NCI-H226 (cell line): ENCODE measurements around the gene NSD1.

Source experiments
- DNase-seq: peaks from one replicate; pipeline ENCODE4 v3.0.0-alpha.2; 2015

NSD1 gene, protein sequence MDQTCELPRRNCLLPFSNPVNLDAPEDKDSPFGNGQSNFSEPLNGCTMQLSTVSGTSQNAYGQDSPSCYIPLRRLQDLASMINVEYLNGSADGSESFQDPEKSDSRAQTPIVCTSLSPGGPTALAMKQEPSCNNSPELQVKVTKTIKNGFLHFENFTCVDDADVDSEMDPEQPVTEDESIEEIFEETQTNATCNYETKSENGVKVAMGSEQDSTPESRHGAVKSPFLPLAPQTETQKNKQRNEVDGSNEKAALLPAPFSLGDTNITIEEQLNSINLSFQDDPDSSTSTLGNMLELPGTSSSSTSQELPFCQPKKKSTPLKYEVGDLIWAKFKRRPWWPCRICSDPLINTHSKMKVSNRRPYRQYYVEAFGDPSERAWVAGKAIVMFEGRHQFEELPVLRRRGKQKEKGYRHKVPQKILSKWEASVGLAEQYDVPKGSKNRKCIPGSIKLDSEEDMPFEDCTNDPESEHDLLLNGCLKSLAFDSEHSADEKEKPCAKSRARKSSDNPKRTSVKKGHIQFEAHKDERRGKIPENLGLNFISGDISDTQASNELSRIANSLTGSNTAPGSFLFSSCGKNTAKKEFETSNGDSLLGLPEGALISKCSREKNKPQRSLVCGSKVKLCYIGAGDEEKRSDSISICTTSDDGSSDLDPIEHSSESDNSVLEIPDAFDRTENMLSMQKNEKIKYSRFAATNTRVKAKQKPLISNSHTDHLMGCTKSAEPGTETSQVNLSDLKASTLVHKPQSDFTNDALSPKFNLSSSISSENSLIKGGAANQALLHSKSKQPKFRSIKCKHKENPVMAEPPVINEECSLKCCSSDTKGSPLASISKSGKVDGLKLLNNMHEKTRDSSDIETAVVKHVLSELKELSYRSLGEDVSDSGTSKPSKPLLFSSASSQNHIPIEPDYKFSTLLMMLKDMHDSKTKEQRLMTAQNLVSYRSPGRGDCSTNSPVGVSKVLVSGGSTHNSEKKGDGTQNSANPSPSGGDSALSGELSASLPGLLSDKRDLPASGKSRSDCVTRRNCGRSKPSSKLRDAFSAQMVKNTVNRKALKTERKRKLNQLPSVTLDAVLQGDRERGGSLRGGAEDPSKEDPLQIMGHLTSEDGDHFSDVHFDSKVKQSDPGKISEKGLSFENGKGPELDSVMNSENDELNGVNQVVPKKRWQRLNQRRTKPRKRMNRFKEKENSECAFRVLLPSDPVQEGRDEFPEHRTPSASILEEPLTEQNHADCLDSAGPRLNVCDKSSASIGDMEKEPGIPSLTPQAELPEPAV (N-terminal part only)

DNA sequence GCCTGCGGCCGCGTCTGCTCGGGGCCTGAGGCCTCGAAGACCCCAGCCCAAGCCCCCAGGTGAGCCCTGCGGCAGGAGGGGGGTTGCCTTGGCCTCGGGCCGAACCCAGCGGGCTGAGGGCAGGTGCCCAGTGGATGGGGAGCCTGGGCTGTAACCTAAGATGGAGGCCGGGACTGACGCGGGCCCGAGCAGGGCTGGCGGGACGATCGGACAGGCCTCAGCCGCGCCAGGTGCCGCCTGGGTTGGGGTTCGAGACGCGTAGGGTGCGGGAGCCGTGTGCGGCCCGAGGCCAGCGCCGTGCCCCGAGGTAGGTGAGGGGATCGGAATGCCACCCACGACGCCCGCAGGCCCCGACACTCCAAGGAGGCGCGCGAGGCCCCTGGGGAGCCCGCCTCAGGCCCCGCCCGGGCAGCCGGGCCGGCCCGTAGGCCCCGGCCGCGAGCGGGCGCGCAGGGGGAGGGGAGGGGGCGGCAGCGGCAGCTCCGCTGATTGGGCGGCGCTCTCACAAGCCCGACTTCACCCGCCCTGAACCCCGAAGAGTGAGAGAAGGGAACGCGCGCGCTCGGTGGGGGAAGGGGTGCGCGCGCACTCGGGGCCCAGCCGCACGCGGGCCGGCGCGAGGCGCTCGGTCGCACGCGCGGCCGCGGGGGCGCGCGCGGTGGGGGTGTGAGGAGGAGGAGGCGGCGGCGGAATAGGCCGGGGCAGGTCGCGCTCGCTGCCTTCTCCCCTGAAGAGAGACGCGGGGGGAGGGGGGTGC is at the start of gene NSD1:
Gene NSD1, plus strand, starts transcription at position 678 of the 757 bp plus-strand sequence. CDS start 1,331 bp downstream, outside the sequence.
- DNase-seq = peak; percentile 92

DNA sequence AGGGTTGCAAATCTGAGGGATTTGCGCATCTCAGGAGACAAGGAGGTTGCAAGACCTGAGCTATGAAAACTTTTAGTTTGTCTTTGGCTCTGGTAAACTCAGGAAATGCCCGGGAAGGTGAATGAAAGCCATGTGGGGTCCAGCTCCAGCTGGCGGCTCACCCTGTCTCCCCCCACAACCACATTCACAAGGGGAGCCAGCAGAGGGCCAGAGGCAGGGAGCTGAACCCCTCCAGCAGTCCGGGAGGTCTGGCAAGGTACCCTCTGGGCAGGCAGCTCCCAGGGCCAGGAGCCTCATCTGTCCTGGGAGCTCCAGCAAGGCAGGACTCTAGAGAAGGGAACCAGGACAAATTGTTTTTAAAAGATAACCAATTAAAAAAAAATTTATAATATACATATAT is 49.4 kb upstream of the NSD1 start:
- no peak for DNase-seq

DNA sequence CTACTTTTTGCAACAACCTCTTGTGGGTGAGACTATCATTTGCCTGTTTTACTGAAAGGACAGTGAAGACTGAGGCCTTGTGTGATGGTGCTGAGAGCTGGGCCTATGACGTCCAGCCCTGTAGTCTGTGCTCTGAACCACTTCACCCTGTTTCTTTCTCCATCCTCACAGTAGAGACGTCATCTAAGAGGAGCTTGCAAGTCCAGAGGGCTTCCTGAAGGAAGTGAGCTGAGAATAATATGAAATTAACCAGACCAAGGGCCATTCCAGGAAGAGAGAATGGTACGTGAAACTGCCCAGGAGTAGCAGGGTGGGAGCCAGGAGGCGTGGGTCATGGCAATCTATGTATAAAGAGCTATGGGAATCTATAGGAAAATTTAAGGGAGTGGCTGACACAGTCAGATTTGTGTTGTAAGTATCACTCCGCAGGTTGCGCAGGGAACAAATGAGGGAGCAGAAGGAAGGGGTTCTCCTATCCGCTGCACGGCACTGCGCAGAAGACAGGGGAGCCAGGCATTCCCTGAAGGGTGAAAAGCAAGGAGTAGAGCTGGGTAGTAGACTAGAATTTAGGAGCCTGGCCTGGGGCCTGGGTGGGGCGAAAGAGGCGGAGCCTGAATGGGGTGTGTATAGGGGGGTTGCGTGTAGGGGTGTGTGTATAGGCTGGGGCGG is 47.5 kb upstream of the NSD1 start:
- no peak for DNase-seq

DNA sequence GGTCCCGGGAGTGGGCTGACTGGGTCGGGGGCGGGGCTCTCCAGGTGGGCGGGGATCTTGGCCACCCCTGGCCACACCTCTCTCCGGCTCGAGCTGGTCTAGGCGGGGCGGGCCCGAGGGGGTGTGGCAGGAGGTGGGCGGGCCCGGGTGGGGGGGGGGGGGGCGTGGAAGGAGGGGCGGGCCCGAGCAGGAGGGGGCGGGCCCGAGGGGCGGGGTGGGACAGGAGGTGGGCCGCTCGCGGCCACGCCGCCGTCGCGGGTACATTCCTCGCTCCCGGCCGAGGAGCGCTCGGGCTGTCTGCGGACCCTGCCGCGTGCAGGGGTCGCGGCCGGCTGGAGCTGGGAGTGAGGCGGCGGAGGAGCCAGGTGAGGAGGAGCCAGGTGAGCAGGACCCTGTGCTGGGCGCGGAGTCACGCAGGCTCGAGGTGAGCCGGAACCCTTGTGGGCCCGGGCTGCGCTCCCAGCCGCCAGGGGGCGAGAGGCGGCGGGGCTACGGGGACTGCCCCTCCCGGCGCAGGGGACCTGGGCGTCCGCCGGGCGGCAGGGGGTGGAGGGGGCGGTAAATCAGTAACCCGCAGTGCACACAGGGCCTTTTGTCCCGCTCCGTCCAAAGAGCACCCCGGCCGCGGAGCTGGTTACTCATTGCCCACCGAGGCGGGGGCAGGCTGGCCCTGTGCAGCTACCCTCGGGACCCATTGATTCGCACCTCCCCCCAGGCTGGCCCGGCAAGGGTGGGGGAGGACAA is 46.7 kb upstream of the NSD1 start, which contains the start of gene FGFR4:
Gene FGFR4, plus strand, starts transcription at position 262 of the 744 bp plus-strand sequence. CDS start 2,688 bp downstream, outside the sequence.
- DNase-seq = peak; percentile 38

DNA sequence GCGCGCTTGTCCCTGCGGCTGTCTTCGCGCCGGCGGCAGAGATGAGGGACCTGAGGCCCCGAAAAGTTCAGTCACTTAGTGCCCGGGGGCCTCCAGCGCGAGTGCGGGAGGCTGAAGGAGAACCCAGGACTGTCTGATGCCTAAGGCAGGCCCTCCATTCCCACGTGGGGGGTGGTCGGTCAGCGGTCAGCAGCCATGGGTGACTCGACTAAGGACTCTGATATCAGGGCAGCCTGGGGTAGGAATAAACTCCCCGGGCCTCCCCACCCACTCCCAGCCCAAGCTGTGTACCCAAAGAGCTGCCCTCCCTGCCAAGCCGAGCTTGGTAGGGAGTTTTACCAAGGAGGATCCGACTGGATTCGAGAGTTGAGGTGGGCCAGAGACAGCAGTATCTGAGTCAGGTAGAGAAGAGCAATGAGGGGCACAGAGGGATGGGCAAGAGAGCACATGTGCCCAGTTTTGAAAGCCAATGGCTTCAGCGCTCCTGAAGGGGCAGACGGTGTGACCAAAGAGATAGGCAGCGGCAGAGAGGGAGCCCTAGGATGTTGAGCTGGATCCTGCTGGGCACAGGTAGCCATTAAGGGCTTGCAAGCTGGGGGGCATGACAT is 46.1 kb upstream of the NSD1 start:
- DNase-seq = no peak

DNA sequence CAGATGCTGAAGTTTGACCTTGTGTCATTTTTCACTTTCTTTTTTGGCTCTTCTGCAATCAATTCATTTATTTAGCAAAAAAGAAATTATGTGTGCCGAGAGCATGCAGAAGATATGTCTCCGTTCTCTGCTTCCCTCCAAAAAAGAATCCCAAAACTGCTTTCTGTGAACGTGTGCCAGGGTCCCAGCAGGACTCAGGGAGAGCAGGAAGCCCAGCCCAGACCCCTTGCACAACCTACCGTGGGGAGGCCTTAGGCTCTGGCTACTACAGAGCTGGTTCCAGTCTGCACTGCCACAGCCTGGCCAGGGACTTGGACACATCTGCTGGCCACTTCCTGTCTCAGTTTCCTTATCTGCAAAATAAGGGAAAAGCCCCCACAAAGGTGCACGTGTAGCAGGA is 44.4 kb upstream of the NSD1 start:
- DNase-seq = no peak

DNA sequence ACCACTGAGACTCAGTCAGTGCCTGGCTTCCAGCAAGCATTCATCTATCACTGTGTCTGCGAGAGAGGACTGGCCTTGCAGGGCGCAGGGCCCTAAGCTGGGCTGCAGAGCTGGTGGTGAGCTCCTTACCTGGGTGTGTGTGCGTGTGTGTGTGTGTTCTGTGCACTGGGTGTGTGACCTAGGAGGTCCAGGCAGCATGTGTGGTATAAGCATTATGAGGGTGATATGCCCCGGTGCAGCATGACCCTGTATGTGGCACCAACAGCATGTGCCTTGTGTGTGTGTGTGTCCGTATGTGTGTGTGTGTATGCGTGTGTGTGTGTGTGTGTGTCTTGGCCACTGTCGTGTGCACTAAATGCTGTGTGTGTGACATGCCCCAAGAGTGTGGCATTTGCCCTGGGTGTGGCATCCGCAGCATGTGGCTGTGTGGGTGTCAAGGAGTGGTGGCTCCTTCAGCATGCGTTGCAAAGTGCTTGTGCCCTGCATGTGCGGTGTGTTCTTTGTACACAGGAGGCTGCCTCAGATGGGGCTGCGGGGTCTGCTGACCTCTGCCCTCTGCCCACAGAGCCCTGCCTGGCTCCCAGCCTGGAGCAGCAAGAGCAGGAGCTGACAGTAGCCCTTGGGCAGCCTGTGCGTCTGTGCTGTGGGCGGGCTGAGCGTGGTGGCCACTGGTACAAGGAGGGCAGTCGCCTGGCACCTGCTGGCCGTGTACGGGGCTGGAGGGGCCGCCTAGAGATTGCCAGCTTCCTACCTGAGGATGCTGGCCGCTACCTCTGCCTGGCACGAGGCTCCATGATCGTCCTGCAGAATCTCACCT is 43.5 kb upstream of the NSD1 start:
- no peak for DNase-seq

DNA sequence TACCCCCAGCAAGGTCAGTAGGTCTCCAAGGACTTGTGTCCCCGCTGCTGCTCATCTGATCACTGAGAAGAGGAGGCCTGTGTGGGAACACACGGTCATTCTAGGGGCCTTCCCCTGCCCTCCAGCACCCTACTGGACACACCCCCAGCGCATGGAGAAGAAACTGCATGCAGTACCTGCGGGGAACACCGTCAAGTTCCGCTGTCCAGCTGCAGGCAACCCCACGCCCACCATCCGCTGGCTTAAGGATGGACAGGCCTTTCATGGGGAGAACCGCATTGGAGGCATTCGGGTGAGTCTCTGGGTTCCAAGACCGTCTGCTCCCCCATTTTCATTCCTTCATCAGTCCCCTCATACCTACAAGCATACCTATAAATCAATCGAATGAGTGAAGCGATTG is 42.8 kb upstream of the NSD1 start:
- DNase-seq = no peak

DNA sequence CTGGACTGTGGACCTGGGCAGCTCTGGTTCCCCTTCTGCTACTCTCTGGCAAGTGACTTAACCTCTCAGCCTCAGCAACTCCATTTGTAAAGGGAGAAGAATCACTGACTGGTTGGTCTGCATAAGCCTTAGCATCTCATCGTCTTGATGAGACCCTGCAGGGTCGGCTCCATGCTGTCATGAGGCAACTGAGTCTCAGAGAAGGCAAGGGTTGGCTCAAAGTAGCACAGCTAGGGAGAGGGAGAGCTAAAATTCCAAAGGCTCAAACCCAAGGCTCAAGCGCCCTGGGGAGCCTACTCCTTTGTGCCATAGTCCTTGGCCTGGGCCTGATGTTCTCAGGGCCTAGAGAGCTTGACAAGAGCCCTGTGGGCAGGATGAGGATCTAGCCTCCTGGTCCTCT is 42.3 kb upstream of the NSD1 start:
- DNase-seq = no peak

DNA sequence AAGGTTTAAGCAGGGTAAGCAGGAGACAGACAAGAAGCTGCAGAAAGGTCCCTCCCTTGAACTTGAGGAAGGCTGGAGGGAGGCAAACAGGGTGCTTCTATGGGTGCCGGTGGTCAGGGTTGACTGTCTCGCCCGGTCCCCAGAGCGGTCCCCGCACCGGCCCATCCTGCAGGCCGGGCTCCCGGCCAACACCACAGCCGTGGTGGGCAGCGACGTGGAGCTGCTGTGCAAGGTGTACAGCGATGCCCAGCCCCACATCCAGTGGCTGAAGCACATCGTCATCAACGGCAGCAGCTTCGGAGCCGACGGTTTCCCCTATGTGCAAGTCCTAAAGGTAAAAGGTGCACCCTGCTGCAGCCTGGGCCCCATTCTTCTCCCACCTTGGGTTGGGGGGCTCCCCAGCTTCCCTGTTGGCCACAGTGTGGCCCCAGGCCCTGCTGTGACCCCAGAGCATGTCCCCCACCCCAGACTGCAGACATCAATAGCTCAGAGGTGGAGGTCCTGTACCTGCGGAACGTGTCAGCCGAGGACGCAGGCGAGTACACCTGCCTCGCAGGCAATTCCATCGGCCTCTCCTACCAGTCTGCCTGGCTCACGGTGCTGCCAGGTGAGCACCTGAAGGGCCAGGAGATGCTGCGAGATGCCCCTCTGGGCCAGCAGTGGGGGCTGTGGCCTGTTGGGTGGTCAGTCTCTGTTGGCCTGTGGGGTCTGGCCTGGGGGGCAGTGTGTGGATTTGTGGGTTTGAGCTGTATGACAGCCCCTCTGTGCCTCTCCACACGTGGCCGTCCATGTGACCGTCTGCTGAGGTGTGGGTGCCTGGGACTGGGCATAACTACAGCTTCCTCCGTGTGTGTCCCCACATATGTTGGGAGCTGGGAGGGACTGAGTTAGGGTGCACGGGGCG is 41.1 kb upstream of the NSD1 start:
- DNase-seq = no peak

DNA sequence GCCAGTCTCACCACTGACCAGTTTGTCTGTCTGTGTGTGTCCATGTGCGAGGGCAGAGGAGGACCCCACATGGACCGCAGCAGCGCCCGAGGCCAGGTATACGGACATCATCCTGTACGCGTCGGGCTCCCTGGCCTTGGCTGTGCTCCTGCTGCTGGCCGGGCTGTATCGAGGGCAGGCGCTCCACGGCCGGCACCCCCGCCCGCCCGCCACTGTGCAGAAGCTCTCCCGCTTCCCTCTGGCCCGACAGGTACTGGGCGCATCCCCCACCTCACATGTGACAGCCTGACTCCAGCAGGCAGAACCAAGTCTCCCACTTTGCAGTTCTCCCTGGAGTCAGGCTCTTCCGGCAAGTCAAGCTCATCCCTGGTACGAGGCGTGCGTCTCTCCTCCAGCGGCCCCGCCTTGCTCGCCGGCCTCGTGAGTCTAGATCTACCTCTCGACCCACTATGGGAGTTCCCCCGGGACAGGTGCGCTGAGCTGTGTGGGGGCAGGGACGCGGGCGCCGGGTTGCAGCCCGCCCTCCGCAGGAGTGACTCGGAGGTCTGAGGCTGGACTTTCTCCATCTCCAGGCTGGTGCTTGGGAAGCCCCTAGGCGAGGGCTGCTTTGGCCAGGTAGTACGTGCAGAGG is 40.4 kb upstream of the NSD1 start:
- DNase-seq = no peak

DNA sequence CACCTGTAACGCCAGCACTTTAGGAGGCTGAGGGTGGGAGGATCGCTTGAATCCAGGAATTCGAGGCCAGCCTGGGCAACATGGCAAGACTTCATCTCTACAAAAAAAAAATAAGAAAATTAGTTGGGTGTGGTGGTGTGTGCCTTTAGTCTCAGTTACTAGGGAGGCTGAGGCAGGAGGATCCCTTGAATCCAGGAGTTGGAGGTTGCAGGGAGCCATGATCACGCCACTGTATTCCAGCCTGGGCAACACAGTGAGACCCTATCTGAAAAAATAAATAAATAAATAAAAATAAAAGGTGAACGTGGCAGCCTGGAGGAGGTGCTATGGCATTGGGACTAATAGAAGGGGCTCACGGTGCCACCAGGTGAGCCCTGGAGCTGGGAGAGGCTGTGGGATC is 39.8 kb upstream of the NSD1 start:
- DNase-seq = no peak

DNA sequence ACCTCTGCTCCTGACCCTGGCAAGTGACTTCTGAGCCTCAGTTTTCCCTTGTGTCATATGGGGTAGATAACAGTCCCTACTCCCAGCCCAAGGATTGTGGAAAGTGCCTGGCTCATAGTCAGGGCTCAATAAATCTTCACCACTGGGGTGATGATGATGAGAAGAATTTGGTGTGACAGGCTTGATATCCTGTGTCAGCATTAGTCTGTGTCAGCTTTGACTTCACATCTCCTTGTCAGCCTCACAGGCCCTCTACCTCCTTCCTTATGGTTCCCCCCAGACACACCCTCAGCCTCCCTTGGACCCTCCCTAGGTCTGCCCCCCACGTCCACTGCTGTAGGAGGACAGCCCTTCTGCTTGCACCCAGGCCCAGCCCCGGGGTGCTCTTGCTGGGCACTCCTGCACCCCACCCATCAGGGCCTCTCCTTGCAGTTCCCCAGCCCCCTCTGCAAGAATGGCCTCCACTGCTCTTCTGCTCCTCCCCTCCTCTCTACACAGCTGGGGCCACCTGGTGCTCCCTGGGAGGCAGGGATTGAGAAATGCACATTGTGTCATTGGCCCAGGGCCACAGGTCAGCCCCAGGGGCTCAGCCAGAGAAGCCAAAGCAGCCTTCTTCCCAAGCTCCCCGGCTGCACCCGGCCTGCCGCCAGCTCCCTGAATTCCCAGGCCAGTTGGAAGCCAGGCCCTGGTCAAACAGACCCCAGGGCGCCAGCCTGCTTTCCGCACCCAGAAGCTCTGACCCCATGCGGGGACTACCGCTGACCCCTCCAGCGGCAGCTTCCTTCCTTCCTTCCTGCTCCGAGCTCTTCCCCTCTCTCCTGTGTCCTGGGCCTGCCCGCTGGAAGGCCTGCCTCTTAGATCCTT is 39.1 kb upstream of the NSD1 start:
- no peak for DNase-seq

DNA sequence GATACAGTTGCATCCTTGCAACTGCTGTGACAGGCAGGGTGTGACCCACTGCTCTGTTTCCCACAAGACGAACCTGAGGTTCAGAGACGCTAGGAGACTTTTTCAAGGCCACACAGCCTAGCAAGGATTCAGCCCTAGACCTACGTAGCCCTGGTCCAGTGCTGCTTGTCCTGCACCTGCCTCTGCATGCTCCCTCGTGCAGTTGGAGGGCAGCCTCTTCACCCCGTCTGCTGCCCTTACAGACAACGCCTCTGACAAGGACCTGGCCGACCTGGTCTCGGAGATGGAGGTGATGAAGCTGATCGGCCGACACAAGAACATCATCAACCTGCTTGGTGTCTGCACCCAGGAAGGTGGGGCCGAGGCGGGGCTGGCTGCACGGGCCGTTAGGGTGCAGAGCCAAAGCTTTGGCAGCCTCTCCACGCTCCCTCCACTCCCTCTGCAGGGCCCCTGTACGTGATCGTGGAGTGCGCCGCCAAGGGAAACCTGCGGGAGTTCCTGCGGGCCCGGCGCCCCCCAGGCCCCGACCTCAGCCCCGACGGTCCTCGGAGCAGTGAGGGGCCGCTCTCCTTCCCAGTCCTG is 38.4 kb upstream of the NSD1 start:
- no peak for DNase-seq

DNA sequence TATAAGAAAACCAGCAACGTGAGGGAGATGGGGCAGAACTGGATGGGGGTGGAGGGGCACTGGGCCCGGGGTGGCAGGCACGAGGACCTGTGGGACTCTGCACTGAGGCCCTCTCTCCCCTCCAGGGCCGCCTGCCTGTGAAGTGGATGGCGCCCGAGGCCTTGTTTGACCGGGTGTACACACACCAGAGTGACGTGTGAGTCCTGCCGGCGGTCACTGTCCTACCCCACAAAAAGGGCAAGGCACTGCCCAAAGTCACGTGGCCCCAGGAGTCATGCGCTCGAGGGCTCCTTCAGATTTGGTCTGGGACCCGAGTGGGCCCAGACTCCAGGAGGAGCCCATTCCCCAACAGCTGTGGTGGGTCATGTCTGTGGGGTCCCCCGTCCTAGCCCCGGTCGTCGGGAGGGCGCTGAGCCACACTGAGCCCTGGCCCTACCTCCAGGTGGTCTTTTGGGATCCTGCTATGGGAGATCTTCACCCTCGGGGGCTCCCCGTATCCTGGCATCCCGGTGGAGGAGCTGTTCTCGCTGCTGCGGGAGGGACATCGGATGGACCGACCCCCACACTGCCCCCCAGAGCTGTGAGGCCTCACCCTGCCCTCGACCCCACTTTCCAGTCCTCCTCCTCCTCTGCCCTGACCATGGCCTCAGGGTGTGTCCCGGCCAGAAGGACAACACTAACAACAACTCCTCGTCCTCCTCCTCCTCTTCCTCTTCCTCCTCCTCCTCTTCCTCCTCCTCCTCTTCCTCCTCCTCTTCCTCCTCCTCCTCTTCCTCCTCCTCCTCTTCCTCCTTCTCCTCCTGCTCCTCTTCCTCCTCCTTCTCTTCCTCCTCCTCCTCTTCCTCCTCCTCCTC is 37.2 kb upstream of the NSD1 start:
- DNase-seq = no peak
